Measurements from ENCODE around the gene TTF2.

TTF2 gene

DNA sequence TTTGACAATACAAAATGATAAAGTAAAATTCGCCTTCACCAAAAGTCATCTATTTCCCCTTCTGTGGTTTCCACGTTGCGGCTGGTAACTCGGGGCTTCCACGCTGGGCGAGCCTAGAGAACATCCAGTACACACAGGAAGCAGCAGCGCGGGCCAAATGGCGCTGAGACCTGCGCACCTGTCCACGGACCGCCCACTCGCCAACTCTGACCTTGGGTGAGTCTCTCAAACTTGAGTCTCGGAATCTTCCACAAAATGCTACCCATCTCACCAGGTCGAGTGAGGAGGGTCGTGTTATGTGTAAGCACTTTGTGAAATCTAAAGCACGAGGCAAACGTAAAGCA lies 820 bp upstream of the TTF2 start:
- Mint-ChIP-seq H3K4me3 (no peak overlapping the region), H3K27me3 (ENCODE audit: low read depth) (no peaks in the 10 kb centered on the region), H3K36me3 (ENCODE audit: low read depth) (peaks cover 37% of the 10 kb centered on the region), H3K9me3 (no peaks in the 10 kb centered on the region), H3K27ac (no peak overlapping the region), H3K4me1 (ENCODE audit: low read depth) (peaks cover 53% of the 10 kb centered on the region)
- DNase-seq (ENCODE audit: low spot score) = peak; percentile 76

DNA sequence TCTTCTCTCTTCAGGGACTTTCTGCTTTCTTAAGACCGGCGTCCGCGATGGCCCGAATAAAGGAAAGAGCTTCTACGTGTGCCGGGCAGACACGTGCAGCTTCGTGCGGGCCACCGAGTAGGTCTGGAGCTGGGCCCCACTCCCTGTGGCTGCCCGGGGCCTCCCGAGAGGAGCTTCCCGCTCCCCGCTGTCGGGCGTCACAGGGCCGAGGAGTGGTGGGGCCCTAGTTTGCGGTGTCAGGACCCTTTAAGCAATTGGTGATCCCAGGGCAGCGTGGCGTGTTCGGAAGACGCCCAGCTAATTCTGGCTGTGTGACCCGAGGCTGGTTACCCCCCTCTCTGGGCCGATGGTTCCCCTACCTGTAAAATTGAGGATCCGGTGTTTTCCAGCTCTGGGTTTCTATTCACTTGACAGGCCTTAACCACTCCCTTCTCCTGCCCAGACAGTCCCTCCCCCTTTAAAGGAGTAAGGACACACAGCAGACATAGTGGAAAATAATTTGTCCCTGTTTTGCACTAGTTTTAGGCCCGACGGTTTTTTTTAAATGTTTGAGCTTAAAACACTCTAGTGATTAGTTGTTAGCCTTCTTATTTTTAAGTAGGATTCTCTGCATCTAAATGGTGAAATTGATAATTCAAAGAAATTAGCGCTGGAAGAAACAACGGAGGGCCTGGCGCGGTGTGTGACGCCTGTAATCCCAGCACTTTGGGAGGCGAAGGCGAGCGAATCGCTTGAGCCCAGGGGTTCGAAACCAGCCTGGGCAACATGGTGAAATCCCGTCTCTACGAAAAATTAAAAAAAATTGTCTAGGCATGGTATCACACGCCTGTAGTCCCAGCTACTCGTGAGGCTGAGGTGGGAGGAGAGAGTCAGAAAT lies 553 bp downstream of the TTF2 start:
- Mint-ChIP-seq H3K4me1 (ENCODE audit: low read depth) (peaks cover 49% of the 10 kb centered on the region), H3K27ac (no peak overlapping the region), H3K27me3 (ENCODE audit: low read depth) (no peaks in the 10 kb centered on the region), H3K36me3 (ENCODE audit: low read depth) (peaks cover 45% of the 10 kb centered on the region), H3K4me3 (no peak overlapping the region), H3K9me3 (no peaks in the 10 kb centered on the region)
- peak; percentile 38 for DNase-seq (ENCODE audit: low spot score)

DNA sequence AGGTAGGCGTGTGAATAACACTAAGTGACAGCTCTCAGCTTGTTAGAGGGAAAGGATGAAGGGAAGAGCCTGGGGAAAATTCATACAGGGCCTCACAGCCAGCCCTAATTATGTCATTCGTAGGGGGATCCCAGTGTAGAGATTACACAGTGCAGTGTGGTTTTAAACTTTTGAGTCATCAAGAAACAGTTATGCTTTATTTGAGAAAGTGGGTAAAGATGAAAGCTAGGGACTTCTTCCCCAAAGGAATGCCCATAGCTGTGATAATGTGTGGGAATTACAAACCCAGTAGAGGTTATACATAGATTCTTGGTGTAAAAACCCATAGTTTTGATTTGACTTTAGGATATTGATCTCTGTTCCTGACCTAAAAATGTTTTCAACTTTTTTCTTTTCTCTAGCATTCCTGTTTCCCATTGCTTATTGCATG lies 1.9 kb downstream of the TTF2 start:
- Mint-ChIP-seq H3K4me3 (peak overlapping the region; percentile 37), H3K4me1 (ENCODE audit: low read depth) (peaks cover 45% of the 10 kb centered on the region), H3K27me3 (ENCODE audit: low read depth) (no peaks in the 10 kb centered on the region), H3K9me3 (no peaks in the 10 kb centered on the region), H3K36me3 (ENCODE audit: low read depth) (peaks cover 49% of the 10 kb centered on the region), H3K27ac (peak overlapping the region; percentile 29)
- DNase-seq (ENCODE audit: low spot score) = peak; percentile 60

DNA sequence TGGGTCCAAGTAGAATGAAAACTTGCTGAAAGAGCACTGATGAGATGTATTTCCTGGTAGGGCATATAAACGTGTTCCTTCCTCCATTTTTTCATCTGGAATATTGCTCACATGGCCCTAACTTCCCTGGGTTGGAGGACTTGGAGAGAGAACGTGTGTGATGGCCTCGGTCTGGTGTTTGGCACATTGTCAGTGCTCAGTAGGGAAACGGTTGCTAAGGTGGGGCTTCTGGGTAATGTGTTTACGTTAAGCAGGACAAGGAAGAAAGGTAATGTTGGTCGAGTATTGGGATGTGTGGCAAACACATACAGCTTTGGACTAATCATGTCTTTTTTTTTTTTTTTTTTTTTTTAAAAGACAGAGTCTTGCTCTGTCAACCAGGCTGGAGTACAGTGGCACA lies 6.2 kb downstream of the TTF2 start:
- H3K4me3 Mint-ChIP-seq = no peak overlapping the region

DNA sequence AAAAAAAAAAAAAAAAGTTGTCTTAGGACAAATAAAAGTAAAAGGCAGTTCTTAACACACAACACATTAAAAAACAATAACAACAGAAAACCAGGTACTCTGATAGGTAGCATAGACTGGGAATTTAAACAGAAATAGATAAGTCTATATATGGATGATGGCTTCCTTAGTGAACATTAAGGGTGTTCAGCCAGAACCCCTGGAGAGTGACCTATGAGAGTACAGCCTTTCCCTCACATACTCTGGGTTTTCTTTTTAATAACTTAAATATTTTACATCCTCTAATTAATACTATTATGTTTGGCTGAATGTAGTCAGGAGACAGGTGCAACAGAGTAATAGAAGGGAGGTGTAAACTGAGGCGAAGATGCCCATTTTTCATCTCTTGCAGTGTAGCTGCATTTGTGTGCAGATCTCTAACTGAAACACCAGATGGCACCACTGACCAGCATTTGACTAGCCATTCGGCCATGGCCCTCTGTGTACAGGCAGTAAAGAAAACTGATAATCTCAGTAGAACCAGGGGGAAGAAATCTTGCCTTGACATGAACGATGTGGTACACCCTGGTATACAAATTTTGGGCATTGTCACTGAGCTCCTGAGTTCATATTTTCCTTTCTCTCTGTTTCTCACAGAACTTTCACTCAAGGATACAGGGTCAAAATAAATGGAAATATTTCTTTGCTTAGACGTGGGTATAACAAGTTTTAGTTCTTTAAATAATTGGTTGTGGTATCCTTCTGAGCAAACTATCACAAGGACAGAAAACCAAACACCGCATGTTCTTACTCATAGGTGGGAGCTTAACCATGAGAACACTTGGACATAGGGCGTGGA lies 7.6 kb downstream of the TTF2 start:
- DNase-seq (ENCODE audit: low spot score) = peak; percentile 26
- no peak overlapping the region for H3K4me3 Mint-ChIP-seq
- peaks cover 48% of the 10 kb centered on the region for H3K36me3 Mint-ChIP-seq (ENCODE audit: low read depth)
- H3K4me1 Mint-ChIP-seq (ENCODE audit: low read depth) = peaks cover 27% of the 10 kb centered on the region
- no peak overlapping the region for H3K27ac Mint-ChIP-seq
- no peaks in the 10 kb centered on the region for H3K9me3 Mint-ChIP-seq
- no peaks in the 10 kb centered on the region for H3K27me3 Mint-ChIP-seq (ENCODE audit: low read depth)

More for the DNA sequence above, 6.2 kb downstream of the TTF2 start:
- peaks cover 56% of the 10 kb centered on the region for H3K36me3 Mint-ChIP-seq (ENCODE audit: low read depth)
- H3K27ac Mint-ChIP-seq = peak overlapping the region; percentile 18
- DNase-seq (ENCODE audit: low spot score) = no peak
- peaks cover 39% of the 10 kb centered on the region for H3K4me1 Mint-ChIP-seq (ENCODE audit: low read depth)
- no peaks in the 10 kb centered on the region for H3K9me3 Mint-ChIP-seq
- no peaks in the 10 kb centered on the region for H3K27me3 Mint-ChIP-seq (ENCODE audit: low read depth)

DNA sequence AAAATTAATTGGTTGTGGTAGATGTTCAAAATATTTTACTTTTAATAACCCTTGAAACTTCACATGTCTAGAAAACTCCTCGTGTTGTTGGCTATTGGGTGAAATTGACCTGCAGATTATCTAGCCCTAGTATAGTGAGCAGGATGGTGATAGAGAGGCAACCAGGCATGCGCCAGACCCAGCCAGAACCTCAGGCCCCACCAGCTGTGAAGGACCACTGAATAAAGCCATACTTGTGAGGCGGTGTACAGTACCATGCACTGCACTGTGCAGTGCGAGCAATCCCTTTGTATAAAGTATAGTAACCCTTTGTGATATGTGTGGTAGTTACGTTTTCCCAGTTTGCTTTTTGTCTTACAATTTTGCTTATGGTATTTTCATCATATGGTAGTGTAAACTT lies 8.5 kb downstream of the TTF2 start:
- no peak for DNase-seq (ENCODE audit: low spot score)
- Mint-ChIP-seq H3K27me3 (ENCODE audit: low read depth) (no peaks in the 10 kb centered on the region), H3K4me3 (no peak overlapping the region), H3K9me3 (no peaks in the 10 kb centered on the region), H3K36me3 (ENCODE audit: low read depth) (peaks cover 41% of the 10 kb centered on the region), H3K27ac (no peak overlapping the region), H3K4me1 (ENCODE audit: low read depth) (peaks cover 21% of the 10 kb centered on the region)

DNA sequence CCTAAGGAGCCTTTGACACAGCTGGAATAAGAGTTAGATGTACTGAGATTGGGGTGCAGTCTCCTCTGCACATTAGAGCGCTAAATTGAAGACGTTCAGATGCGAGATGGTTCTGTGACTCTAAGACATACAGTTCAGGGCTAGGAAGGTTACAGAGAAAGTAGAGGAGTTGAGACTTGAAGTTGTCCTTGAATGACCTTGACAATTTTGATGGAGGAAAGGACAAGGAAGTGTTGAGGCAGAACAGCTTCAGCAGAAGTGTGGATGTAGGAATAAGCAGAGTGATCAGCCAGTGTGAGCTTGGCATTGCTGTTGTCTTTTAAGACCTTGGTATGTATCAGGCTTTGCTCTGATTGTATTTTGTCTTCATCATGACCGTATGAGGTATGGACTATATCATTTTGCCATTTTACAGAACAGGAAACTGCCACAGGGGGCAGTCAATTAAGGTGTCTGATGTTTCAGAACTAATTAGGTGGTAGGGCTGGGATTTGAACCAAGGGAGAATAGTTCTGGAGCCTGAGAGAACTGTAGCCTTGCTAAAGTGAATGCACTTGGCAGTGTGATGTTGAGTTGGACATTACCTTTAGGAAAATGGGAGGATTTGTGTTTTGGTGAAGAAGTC lies 9.2 kb downstream of the TTF2 start:
- DNase-seq (ENCODE audit: low spot score) = no peak
- Mint-ChIP-seq H3K27ac (no peak overlapping the region), H3K4me1 (ENCODE audit: low read depth) (peaks cover 16% of the 10 kb centered on the region), H3K36me3 (ENCODE audit: low read depth) (peaks cover 40% of the 10 kb centered on the region), H3K4me3 (no peak overlapping the region), H3K9me3 (no peaks in the 10 kb centered on the region), H3K27me3 (ENCODE audit: low read depth) (no peaks in the 10 kb centered on the region)

DNA sequence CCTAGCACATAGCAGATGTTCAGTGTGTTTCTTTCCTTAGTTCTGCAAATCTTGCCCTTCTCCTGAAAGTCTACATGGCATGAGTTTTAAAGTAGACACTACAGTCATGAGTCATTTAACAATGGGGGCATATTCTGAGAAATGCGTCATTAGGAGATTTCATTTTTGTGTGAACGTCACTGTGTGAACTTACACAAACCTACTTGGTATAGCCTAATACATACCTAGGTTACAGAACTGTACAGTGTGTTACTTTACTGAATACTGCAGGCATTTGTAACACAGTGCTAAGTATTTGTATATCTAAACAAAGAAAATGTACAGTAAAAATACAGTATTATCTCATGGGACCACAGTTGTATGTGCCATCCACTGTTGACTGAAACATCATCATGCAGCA lies 10.0 kb downstream of the TTF2 start:
- H3K27ac Mint-ChIP-seq = no peak overlapping the region
- H3K4me3 Mint-ChIP-seq = no peak overlapping the region
- H3K4me1 Mint-ChIP-seq (ENCODE audit: low read depth) = peaks cover 19% of the 10 kb centered on the region
- H3K27me3 Mint-ChIP-seq (ENCODE audit: low read depth) = no peaks in the 10 kb centered on the region
- no peak for DNase-seq (ENCODE audit: low spot score)
- peaks cover 41% of the 10 kb centered on the region for H3K36me3 Mint-ChIP-seq (ENCODE audit: low read depth)
- H3K9me3 Mint-ChIP-seq = no peaks in the 10 kb centered on the region

DNA sequence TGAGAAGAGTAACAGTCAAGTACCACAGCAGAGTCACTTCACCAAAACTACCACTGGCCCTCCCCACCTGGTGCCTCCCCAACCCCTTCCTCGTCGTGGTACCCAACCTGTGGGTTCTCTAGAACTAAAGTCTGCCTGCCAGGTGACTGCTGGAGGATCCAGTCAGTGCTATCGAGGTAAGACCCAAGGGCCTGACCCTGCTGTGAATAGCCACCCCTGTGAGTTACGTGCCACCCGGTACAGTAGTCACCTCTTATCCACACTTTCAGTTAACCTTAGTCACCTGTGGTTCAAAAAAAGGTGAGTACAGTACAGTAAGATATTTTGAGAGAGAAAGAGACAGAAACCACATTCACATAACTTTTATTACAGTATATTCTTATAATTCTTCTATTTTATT lies 16.5 kb downstream of the TTF2 start:
- no peaks in the 10 kb centered on the region for H3K27me3 Mint-ChIP-seq (ENCODE audit: low read depth)
- peaks cover 66% of the 10 kb centered on the region for H3K36me3 Mint-ChIP-seq (ENCODE audit: low read depth)
- peaks cover 8% of the 10 kb centered on the region for H3K4me1 Mint-ChIP-seq (ENCODE audit: low read depth)
- H3K9me3 Mint-ChIP-seq = no peaks in the 10 kb centered on the region
- DNase-seq (ENCODE audit: low spot score) = no peak
- no peak overlapping the region for H3K27ac Mint-ChIP-seq
- no peak overlapping the region for H3K4me3 Mint-ChIP-seq

DNA sequence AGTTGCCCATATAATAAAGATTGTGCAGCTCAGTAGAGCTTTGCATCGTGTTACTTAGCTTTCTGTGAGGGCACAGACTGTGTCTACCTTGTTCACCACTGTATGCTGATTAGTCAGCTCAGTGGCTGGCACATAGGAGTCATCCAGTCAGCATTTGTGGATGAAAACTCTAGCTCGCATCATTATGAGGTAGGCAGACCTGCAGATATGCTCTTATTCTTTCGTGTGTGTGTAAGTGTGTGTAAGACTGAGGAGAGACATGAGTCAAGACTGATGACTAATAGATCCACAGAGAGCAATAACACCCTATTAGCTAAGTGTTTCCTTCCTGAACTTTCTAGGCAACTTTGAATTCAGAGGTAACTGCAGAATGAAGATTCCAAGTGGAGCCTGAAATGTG lies 17.1 kb downstream of the TTF2 start:
- H3K4me1 Mint-ChIP-seq (ENCODE audit: low read depth) = peaks cover 8% of the 10 kb centered on the region
- H3K27me3 Mint-ChIP-seq (ENCODE audit: low read depth) = no peaks in the 10 kb centered on the region
- H3K4me3 Mint-ChIP-seq = no peak overlapping the region
- peaks cover 68% of the 10 kb centered on the region for H3K36me3 Mint-ChIP-seq (ENCODE audit: low read depth)
- H3K27ac Mint-ChIP-seq = no peak overlapping the region
- peak; percentile 68 for DNase-seq (ENCODE audit: low spot score)
- H3K9me3 Mint-ChIP-seq = no peaks in the 10 kb centered on the region

DNA sequence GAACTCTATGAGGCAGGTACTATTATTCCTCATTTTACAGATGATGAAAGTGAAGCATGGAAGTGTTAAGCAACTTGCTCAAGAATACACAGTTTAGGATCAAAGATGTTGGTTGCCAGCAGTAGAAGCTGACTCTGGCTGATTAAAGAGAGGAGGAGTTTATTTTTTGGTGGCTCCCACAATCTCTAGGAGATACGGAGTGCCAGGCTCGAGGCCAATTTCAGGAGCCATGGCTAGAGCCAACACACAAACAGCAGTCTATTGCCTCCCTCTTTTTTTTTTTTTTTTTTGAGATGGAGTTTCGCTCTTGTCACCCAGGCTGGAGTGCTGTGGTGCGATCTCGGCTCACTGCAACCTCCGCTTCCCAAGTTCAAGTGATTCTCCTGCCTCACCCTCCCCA lies 19.6 kb downstream of the TTF2 start:
- Mint-ChIP-seq H3K9me3 (no peaks in the 10 kb centered on the region), H3K36me3 (ENCODE audit: low read depth) (peaks cover 71% of the 10 kb centered on the region), H3K27me3 (ENCODE audit: low read depth) (no peaks in the 10 kb centered on the region), H3K27ac (no peak overlapping the region), H3K4me1 (ENCODE audit: low read depth) (peaks cover 8% of the 10 kb centered on the region), H3K4me3 (no peak overlapping the region)
- DNase-seq (ENCODE audit: low spot score) = no peak

DNA sequence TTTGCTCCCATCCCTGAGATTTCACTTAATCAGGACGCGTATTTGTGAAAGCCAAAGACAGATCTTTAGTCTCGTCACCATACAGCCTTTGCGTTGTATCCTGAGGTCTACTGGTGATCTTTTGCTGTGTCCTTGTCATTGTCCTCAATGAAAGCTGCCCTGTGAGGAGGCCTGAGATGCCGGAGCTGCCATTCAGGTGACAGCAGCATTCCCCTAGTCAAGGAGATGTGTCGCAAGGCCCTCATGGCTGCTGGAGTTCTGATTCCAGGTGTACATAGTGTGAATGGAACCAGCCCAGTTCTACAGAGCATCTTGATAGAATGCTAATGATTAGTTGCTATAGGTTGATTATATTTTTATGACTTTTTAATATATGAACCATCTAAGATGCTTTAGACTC lies 24.1 kb downstream of the TTF2 start:
- DNase-seq (ENCODE audit: low spot score) = no peak
- H3K4me3 Mint-ChIP-seq = no peak overlapping the region
- H3K9me3 Mint-ChIP-seq = no peaks in the 10 kb centered on the region
- no peaks in the 10 kb centered on the region for H3K27me3 Mint-ChIP-seq (ENCODE audit: low read depth)
- H3K27ac Mint-ChIP-seq = no peak overlapping the region
- no peaks in the 10 kb centered on the region for H3K4me1 Mint-ChIP-seq (ENCODE audit: low read depth)
- H3K36me3 Mint-ChIP-seq (ENCODE audit: low read depth) = peaks cover 49% of the 10 kb centered on the region

DNA sequence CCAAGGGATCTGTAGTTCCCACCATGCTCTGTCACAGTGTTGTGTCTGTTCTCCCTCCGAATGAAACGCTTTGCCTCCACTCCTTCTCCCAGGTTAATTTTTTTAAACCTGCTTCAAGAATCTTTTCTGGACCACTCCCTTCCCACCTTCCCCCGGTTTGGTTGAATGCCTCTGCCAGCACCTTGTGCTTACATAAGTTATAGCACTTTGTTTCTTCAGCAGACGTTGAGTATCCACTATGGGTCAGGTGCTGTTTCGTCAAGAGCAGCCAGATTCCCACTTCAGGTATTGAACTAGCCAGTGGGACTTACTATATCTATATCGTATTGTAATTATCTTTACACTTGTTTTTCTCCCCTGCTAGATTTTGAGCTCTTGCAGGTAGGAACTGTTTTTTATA lies 27.6 kb downstream of the TTF2 start:
- H3K27ac Mint-ChIP-seq = no peak overlapping the region

DNA sequence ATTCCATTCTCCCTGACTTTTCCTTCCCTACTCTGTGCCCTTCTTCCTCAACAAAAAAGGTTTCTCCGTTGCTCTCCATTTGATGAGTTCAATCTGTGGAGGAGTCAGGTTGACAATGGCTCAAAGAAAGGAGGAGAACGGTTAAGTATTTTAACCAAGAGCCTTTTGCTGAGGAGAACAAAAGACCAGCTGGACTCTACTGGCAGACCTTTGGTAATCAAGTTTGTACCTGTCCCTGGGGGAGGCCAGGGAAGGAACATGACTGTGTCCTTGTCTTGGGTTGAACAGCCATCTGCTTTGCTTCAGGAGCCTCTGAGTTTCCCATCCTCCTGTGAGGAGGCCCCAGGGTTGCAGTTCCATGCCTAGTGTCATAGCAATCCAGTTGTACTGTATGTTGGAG lies 29.9 kb downstream of the TTF2 start:
- no peak overlapping the region for H3K27ac Mint-ChIP-seq
- peaks cover 64% of the 10 kb centered on the region for H3K36me3 Mint-ChIP-seq (ENCODE audit: low read depth)
- no peaks in the 10 kb centered on the region for H3K9me3 Mint-ChIP-seq
- DNase-seq (ENCODE audit: low spot score) = no peak
- no peaks in the 10 kb centered on the region for H3K27me3 Mint-ChIP-seq (ENCODE audit: low read depth)
- H3K4me3 Mint-ChIP-seq = no peak overlapping the region
- H3K4me1 Mint-ChIP-seq (ENCODE audit: low read depth) = peaks cover 10% of the 10 kb centered on the region

More for the DNA sequence above, 27.6 kb downstream of the TTF2 start:
- Mint-ChIP-seq H3K4me1 (ENCODE audit: low read depth) (no peaks in the 10 kb centered on the region), H3K4me3 (no peak overlapping the region), H3K36me3 (ENCODE audit: low read depth) (peaks cover 55% of the 10 kb centered on the region), H3K27me3 (ENCODE audit: low read depth) (no peaks in the 10 kb centered on the region), H3K9me3 (no peaks in the 10 kb centered on the region)
- no peak for DNase-seq (ENCODE audit: low spot score)

Data from T-helper 2 cell treated with Interferon-gamma antibody and Interleukin-4, amounts not matched to agents 5 μg/mL and 100 μg/mL, for 36 hours (primary cell).